ENCODE results near the gene MEST.

Gene MEST

DNA sequence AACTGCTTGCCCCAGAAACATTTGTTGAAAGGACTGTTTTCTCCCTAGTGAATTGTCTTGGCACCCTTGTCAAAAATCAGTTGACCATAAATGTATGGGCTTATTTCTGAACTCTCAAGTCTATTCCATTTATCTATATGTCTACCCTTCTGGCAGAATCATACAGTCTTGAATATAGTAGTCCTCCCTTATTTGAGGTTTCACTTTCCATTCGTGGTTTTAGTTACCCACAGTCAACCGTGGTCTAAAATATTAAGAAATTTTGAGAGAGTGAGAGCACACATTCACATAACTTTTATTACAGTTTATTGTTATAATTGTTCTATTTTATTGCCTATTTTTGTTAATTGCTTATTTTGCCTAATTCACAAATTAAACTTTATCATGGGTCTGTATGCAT, 33.6 kb upstream of the MEST start:
- no peak for DNase-seq (ENCODE audit: low read depth, low spot score)
- H3K9ac ChIP-seq (ENCODE audit: insufficient read length): no peak overlapping the region
- H3K9me3 ChIP-seq (ENCODE audit: low read depth, low read length): no peaks in the 10 kb centered on the region
- TF ChIP-seq POLR2AphosphoS5 (IDR thresholded peaks at IDR 0.05; ENCODE audit: borderline replicate concordance, low read depth, low read length) (no peak), EZH2 (IDR thresholded peaks at IDR 0.05) (no peak), FOXP2 (optimal IDR thresholded peaks at IDR 0.05; ENCODE audit: control extremely low read depth, extremely low read length, insufficient read depth) (no peak)
- no peak overlapping the region for H3K27ac ChIP-seq
- H3K36me3 ChIP-seq (ENCODE audit: insufficient read depth, low read length): no peaks in the 10 kb centered on the region
- no peak overlapping the region for H3K4me3 ChIP-seq

DNA sequence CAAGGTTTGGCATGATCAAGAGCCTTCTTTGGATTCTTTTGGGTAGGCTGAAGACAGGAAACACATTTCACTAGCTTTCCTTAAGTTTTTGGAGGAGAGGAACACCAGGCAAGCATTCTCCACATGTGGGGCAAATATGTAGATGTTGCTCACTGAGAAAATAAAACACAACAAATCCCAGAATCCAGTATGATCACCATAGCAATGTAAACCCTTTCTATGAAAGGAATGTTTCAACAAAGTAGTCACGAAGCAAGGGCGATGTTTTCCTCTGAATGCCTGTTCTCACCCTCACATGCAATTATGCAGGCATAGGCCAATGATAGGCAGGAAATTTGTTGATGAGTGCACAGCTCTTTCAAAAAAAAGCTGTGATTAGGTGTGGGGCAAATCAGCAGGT, 30.6 kb upstream of the MEST start:
- no peak for DNase-seq (ENCODE audit: low read depth, low spot score)
- no peaks in the 10 kb centered on the region for H3K36me3 ChIP-seq (ENCODE audit: insufficient read depth, low read length)
- TF ChIP-seq FOXP2 (optimal IDR thresholded peaks at IDR 0.05; ENCODE audit: control extremely low read depth, extremely low read length, insufficient read depth) (no peak), EZH2 (IDR thresholded peaks at IDR 0.05) (no peak)
- no peak overlapping the region for H3K4me3 ChIP-seq
- no peak overlapping the region for H3K9ac ChIP-seq (ENCODE audit: insufficient read length)
- no peak overlapping the region for H3K27ac ChIP-seq
- H3K9me3 ChIP-seq (ENCODE audit: low read depth, low read length): no peaks in the 10 kb centered on the region

DNA sequence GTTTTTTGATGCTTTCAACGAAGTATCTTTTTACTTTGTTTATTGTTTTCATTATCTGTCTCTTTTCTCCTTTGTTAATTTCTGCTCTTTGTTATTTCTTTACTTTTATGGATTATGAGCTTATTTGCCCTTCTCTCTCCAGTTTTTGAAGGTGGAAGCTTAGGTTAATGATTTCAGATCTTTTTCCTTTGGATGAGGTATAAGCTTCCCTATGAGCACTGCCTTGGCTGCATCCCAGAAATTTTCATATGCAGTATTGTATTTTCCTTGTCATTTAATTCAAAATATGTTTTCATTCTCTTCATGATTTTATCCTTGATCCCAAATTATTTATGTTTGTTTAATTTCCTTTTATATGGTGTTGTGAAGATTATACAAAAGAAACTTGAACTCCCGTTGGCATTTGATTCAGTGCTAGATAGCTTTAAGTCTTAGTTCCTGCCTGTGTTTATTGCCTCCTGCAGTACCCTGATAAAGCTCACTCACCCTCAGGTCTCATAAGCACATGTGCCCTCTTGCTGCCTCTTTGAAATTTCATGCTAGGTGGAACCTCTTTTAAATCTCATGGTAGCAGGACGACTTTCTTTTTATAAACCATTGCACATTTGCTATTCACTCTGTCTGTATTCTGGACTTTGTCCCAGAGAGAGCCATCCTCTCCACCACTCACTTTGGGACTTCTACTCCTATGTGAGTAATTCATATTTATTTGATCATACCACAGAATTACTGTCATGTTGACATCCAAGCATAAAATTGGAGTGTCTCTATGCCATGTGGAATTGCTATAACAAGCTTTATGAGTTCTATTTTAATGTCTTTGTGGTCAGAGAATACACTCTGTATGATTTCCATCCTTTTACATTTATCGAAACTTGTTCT, 28.1 kb upstream of the MEST start:
- Histone ChIP-seq H3K27ac (no peak overlapping the region), H3K4me3 (no peak overlapping the region), H3K36me3 (ENCODE audit: insufficient read depth, low read length) (no peaks in the 10 kb centered on the region), H3K9ac (ENCODE audit: insufficient read length) (no peak overlapping the region), H3K9me3 (ENCODE audit: low read depth, low read length) (no peaks in the 10 kb centered on the region)
- TF ChIP-seq EZH2 (IDR thresholded peaks at IDR 0.05): no peak
- TF ChIP-seq POLR2AphosphoS5 (IDR thresholded peaks at IDR 0.05; ENCODE audit: borderline replicate concordance, low read depth, low read length): peak; percentile 21; the same call in 1 of the 2 replicates
- DNase-seq (ENCODE audit: low read depth, low spot score): no peak

DNA sequence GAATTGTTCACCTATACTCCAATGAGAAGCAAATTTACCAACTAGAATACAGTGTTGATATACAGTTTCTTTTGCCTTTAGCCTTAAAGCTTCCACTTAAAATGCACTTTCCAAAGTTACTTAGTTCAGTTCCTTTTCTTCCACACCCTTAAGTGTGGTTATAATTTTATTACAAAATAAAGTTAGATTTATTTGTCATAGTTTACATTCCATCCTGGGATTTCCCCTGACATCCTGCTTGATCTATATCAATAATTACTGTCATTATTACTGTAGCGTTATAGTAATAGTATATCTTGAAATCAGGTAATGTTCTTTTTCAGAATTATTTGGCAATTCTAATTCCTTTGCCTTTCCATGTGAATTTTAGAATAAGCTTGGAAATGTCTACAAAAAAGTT, 23.3 kb upstream of the MEST start:
- Histone ChIP-seq H3K9me3 (ENCODE audit: low read depth, low read length) (no peaks in the 10 kb centered on the region), H3K4me3 (no peak overlapping the region), H3K36me3 (ENCODE audit: insufficient read depth, low read length) (no peaks in the 10 kb centered on the region), H3K9ac (ENCODE audit: insufficient read length) (no peak overlapping the region), H3K27ac (no peak overlapping the region)
- DNase-seq (ENCODE audit: low read depth, low spot score): no peak
- TF ChIP-seq POLR2AphosphoS5 (IDR thresholded peaks at IDR 0.05; ENCODE audit: borderline replicate concordance, low read depth, low read length) (no peak), FOXP2 (optimal IDR thresholded peaks at IDR 0.05; ENCODE audit: control extremely low read depth, extremely low read length, insufficient read depth) (no peak), EZH2 (IDR thresholded peaks at IDR 0.05) (no peak)

DNA sequence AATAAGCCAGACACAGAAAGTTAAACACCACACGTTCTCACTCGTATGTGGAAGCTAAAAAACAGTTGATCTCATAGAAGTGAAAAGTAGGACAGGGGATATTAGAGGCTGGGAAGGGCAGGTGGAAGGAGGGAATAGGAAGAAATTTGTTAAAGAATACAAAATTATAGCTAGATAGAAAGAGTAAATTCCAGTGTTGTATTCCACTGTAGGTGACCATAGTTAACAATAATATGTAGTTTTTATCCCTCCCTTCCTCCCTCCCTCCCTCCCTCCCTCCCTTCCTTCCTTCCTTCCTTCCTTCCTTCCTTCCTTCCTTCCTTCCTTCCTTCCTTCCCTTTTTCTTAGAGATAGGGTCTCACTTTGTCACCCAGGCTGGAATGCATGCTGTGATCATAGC, 19.9 kb upstream of the MEST start:
- H3K36me3 ChIP-seq (ENCODE audit: insufficient read depth, low read length): no peaks in the 10 kb centered on the region
- no peak for TF ChIP-seq POLR2AphosphoS5 (IDR thresholded peaks at IDR 0.05; ENCODE audit: borderline replicate concordance, low read depth, low read length)
- no peak for TF ChIP-seq EZH2 (IDR thresholded peaks at IDR 0.05)
- no peak for TF ChIP-seq FOXP2 (optimal IDR thresholded peaks at IDR 0.05; ENCODE audit: control extremely low read depth, extremely low read length, insufficient read depth)
- peak; percentile 39 for DNase-seq (ENCODE audit: low read depth, low spot score)
- H3K27ac ChIP-seq: no peak overlapping the region
- no peak overlapping the region for H3K9ac ChIP-seq (ENCODE audit: insufficient read length)
- H3K9me3 ChIP-seq (ENCODE audit: low read depth, low read length): no peaks in the 10 kb centered on the region
- H3K4me3 ChIP-seq: no peak overlapping the region

DNA sequence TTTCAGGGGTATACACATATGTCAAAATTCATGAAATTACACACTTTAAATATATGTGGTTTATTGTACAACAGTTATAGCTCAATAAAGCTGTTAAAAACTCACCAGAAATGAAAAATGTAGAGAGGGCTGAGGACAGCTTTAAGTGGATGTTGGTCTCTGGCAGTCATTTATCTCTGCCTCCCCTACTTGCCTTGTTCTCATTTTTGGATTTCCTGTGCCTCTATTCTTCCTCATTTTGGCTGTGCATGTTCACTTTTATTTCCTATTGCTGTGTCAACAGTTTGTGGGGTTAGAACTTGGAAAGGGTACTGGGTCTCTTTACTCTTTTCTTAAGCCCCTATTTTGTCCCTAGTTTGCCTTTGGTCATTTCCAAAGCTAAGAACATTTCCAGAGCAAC, 18.6 kb upstream of the MEST start:
- no peak overlapping the region for H3K9ac ChIP-seq (ENCODE audit: insufficient read length)
- H3K4me3 ChIP-seq: no peak overlapping the region
- no peak overlapping the region for H3K27ac ChIP-seq
- H3K36me3 ChIP-seq (ENCODE audit: insufficient read depth, low read length): no peaks in the 10 kb centered on the region
- peak; percentile 47 for DNase-seq (ENCODE audit: low read depth, low spot score)
- peak; percentile 59; the same call in 1 of the 2 replicates for TF ChIP-seq POLR2AphosphoS5 (IDR thresholded peaks at IDR 0.05; ENCODE audit: borderline replicate concordance, low read depth, low read length)
- TF ChIP-seq FOXP2 (optimal IDR thresholded peaks at IDR 0.05; ENCODE audit: control extremely low read depth, extremely low read length, insufficient read depth): no peak
- H3K9me3 ChIP-seq (ENCODE audit: low read depth, low read length): no peaks in the 10 kb centered on the region

DNA sequence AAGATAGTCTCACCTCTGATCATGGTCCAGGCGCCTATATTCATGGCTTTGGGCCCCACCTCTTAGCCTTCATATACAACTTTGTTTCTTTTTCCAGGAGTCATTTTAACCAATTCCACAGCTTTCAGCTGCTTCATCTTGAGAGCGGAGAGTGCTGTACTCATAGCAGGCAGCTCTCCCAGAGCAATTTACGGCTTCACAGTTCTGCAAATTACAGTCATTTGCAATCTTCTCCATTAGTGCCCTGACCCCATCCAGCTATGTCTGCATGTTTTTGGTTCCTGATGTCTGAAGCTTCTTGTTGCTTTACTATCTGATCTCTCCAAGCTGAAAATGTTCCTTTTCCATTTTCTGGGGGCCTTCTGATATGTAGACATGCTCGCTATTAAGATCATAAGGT, 18.0 kb upstream of the MEST start:
- no peak overlapping the region for H3K27ac ChIP-seq
- no peak for TF ChIP-seq FOXP2 (optimal IDR thresholded peaks at IDR 0.05; ENCODE audit: control extremely low read depth, extremely low read length, insufficient read depth)
- TF ChIP-seq EZH2 (IDR thresholded peaks at IDR 0.05): no peak
- TF ChIP-seq POLR2AphosphoS5 (IDR thresholded peaks at IDR 0.05; ENCODE audit: borderline replicate concordance, low read depth, low read length): no peak
- no peak overlapping the region for H3K9ac ChIP-seq (ENCODE audit: insufficient read length)
- no peaks in the 10 kb centered on the region for H3K9me3 ChIP-seq (ENCODE audit: low read depth, low read length)
- DNase-seq (ENCODE audit: low read depth, low spot score): no peak
- H3K36me3 ChIP-seq (ENCODE audit: insufficient read depth, low read length): no peaks in the 10 kb centered on the region
- H3K4me3 ChIP-seq: no peak overlapping the region

DNA sequence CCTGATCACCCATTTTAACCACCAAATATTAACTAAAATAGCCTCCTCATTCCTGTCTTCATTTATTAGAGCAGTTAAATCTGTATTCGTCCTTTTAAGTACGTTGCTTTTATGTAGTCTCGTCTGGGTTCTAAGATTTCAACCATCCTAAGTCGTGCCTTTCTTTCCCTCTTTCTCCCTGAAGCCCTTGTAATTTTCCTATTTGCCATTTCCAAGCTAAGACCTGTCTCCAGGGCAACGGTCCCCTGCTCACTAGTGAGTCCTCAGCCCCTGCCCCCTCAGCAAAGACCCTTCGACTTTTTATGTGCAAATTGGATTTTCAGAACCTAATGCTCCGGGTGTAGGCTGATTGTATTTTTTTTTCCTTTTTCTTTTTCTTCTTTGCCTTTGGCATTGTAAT, 16.1 kb upstream of the MEST start:
- no peak for DNase-seq (ENCODE audit: low read depth, low spot score)
- Histone ChIP-seq H3K9me3 (ENCODE audit: low read depth, low read length) (no peaks in the 10 kb centered on the region), H3K27ac (no peak overlapping the region), H3K4me3 (no peak overlapping the region), H3K36me3 (ENCODE audit: insufficient read depth, low read length) (no peaks in the 10 kb centered on the region), H3K9ac (ENCODE audit: insufficient read length) (no peak overlapping the region)
- TF ChIP-seq POLR2AphosphoS5 (IDR thresholded peaks at IDR 0.05; ENCODE audit: borderline replicate concordance, low read depth, low read length): no peak

Measured in SK-N-MC (cell line).